ENCODE measurements around the gene PDE4D.

GRCh38 chr5:59038798-59039295, 854.7 kb downstream of the PDE4D start:
- TF ChIP-seq, protein P1, sequence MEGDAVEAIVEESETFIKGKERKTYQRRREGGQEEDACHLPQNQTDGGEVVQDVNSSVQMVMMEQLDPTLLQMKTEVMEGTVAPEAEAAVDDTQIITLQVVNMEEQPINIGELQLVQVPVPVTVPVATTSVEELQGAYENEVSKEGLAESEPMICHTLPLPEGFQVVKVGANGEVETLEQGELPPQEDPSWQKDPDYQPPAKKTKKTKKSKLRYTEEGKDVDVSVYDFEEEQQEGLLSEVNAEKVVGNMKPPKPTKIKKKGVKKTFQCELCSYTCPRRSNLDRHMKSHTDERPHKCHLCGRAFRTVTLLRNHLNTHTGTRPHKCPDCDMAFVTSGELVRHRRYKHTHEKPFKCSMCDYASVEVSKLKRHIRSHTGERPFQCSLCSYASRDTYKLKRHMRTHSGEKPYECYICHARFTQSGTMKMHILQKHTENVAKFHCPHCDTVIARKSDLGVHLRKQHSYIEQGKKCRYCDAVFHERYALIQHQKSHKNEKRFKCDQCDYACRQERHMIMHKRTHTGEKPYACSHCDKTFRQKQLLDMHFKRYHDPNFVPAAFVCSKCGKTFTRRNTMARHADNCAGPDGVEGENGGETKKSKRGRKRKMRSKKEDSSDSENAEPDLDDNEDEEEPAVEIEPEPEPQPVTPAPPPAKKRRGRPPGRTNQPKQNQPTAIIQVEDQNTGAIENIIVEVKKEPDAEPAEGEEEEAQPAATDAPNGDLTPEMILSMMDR (IDR thresholded peaks at IDR 0.05): no peak
- TF ChIP-seq ZFX (IDR thresholded peaks at IDR 0.05; ENCODE audit: borderline replicate concordance): no peak

All from 22Rv1 (cell line).